PC-3 (cell line): ENCODE results near the gene POLR3B.

Experiments used
- CTCF ChIP-seq: fragments of 300-600 bp; sonication (generic); conservative IDR thresholded peaks from 2 replicates; pipeline ENCODE4 v1.5.1; 2017; ENCODE audit warnings: antibody characterized with exemption, low read depth, mild to moderate bottlenecking, low read length
- EZH2 ChIP-seq: fragments of 300-600 bp; sonication (generic); IDR thresholded peaks from one replicate; pipeline ENCODE4 v1.6.1; 2017; ENCODE audit warnings: antibody characterized with exemption, mild to moderate bottlenecking, low read length; ENCODE audit not compliant: unreplicated experiment

GRCh38 chr12:106327309-106327869 lies 30.2 kb upstream of the POLR3B start:
- no peak for TF ChIP-seq CTCF
- TF ChIP-seq EZH2: no peak
